ENCODE data around the gene LAD1.

- TF ChIP-seq, protein P1, sequence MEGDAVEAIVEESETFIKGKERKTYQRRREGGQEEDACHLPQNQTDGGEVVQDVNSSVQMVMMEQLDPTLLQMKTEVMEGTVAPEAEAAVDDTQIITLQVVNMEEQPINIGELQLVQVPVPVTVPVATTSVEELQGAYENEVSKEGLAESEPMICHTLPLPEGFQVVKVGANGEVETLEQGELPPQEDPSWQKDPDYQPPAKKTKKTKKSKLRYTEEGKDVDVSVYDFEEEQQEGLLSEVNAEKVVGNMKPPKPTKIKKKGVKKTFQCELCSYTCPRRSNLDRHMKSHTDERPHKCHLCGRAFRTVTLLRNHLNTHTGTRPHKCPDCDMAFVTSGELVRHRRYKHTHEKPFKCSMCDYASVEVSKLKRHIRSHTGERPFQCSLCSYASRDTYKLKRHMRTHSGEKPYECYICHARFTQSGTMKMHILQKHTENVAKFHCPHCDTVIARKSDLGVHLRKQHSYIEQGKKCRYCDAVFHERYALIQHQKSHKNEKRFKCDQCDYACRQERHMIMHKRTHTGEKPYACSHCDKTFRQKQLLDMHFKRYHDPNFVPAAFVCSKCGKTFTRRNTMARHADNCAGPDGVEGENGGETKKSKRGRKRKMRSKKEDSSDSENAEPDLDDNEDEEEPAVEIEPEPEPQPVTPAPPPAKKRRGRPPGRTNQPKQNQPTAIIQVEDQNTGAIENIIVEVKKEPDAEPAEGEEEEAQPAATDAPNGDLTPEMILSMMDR (IDR thresholded peaks at IDR 0.05) = no peak
- TF ChIP-seq POLR2AphosphoS5 (IDR thresholded peaks at IDR 0.05) = no peak
These were observed 4.9 kb upstream of the LAD1 start for GRCh38 chr1:201404055-201404454.

Measured in breast epithelium (tissue), 3 donors.